WTC11 (cell line): Measurements from ENCODE around the gene GNG4. TPM values are rescaled to one million over a fixed set of nuclear protein-coding genes. Genes with fewer than 3 reads are reported as not detected.

Source experiments
- ATAC-seq: fragments of 200-7000 bp; cut with Tn5 transposase; 2 replicates; pipeline ENCODE4 v1.10.0; 2021; ENCODE audit warnings: mild to moderate bottlenecking, moderate library complexity
- CTCF ChIA-PET: fragments of 300-600 bp; sonication (Branson Sonifier 250); formaldehyde crosslinking; loops from one replicate; lab custom pipeline; 2021; ENCODE audit warnings: antibody characterized with exemption; lab: Charles Lee
- POLR2A ChIA-PET: fragments of 350-600 bp; sonication (Branson Sonifier 250); formaldehyde crosslinking; loops from one replicate; lab custom pipeline; 2021; ENCODE audit warnings: antibody characterized with exemption; lab: Charles Lee
- DNase-seq: peaks from one replicate; pipeline ENCODE4 v3.0.0; 2021; ENCODE audit warnings: low spot score
- H3K27ac Mint-ChIP-seq: 2 replicates; pipeline ENCODE4 v1.8.0; 2021; ENCODE audit warnings: mixed read lengths
- H3K27me3 Mint-ChIP-seq: 2 replicates; pipeline ENCODE4 v1.8.0; 2021; ENCODE audit warnings: low read depth, mild to moderate bottlenecking, moderate library complexity, mixed read lengths
- H3K36me3 Mint-ChIP-seq: 2 replicates; pipeline ENCODE4 v1.8.0; 2021; ENCODE audit warnings: mixed read lengths
- H3K4me1 Mint-ChIP-seq: 2 replicates; pipeline ENCODE4 v1.8.0; 2022; ENCODE audit warnings: mixed read lengths
- H3K4me3 Mint-ChIP-seq: 2 replicates; pipeline ENCODE4 v1.8.0; 2021; ENCODE audit warnings: mild to moderate bottlenecking, moderate library complexity, mixed read lengths
- H3K9me3 Mint-ChIP-seq: 2 replicates; pipeline ENCODE4 v1.8.0; 2021; ENCODE audit warnings: mixed read lengths
- ETV6 ChIP-seq: sonication (generic); formaldehyde crosslinking; IDR thresholded peaks from 2 replicates; pipeline ENCODE4 v1.8.1; 2022; ENCODE audit warnings: mild to moderate bottlenecking, missing genetic modification reagents
- FOXJ3 ChIP-seq: sonication (generic); formaldehyde crosslinking; IDR thresholded peaks from 2 replicates; pipeline ENCODE4 v1.9.0; 2021; ENCODE audit warnings: missing genetic modification reagents, mild to moderate bottlenecking, borderline replicate concordance
- HMGA2 ChIP-seq: fragments of 250-450 bp; sonication (Bioruptor Pico); IDR thresholded peaks from 2 replicates; pipeline ENCODE4 v1.4.0; 2021; ENCODE audit warnings: mild to moderate bottlenecking, moderate library complexity
- IRF2 ChIP-seq: sonication (generic); formaldehyde crosslinking; IDR thresholded peaks from 2 replicates; pipeline ENCODE4 v1.8.0; 2022; ENCODE audit warnings: low read depth, missing genetic modification reagents, borderline replicate concordance
- JAZF1 ChIP-seq: fragments of 250-450 bp; sonication (Bioruptor Pico); IDR thresholded peaks from 2 replicates; pipeline ENCODE4 v1.9.0; 2021; ENCODE audit warnings: moderate library complexity, mild to moderate bottlenecking, inconsistent platforms
- MXD4 ChIP-seq: fragments of 250-450 bp; sonication (Bioruptor Pico); IDR thresholded peaks from 2 replicates; pipeline ENCODE4 v1.8.0; 2021; ENCODE audit warnings: mild to moderate bottlenecking, moderate library complexity, borderline replicate concordance
- NFATC4 ChIP-seq: fragments of 250-450 bp; sonication (Bioruptor Pico); IDR thresholded peaks from 2 replicates; pipeline ENCODE4 v1.9.0; 2021; ENCODE audit warnings: mild to moderate bottlenecking
- NFE2L1 ChIP-seq: sonication (generic); formaldehyde crosslinking; IDR thresholded peaks from 2 replicates; pipeline ENCODE4 v1.8.1; 2023; ENCODE audit warnings: missing genetic modification reagents
- NR2C2 ChIP-seq: sonication (generic); formaldehyde crosslinking; IDR thresholded peaks from 2 replicates; pipeline ENCODE4 v1.8.0; 2022; ENCODE audit warnings: mild to moderate bottlenecking, missing genetic modification reagents
- NR3C1 ChIP-seq: sonication (generic); formaldehyde crosslinking; conservative IDR thresholded peaks from 2 replicates; pipeline ENCODE4 v1.8.1; 2023; ENCODE audit warnings: low read depth, mild to moderate bottlenecking, missing genetic modification reagents
- OVOL2 ChIP-seq: fragments of 250-450 bp; sonication (Bioruptor Pico); IDR thresholded peaks from 2 replicates; pipeline ENCODE4 v1.9.0; 2021; ENCODE audit warnings: mild to moderate bottlenecking, borderline replicate concordance
- RELA ChIP-seq: sonication (generic); formaldehyde crosslinking; IDR thresholded peaks from 2 replicates; pipeline ENCODE4 v1.8.1; 2022; ENCODE audit warnings: missing genetic modification reagents, mild to moderate bottlenecking, borderline replicate concordance
- SP1 ChIP-seq: sonication (generic); formaldehyde crosslinking; conservative IDR thresholded peaks from 2 replicates; pipeline ENCODE4 v1.8.1; 2022; ENCODE audit warnings: missing genetic modification reagents
- TEAD4 ChIP-seq: sonication (generic); formaldehyde crosslinking; IDR thresholded peaks from 2 replicates; pipeline ENCODE4 v1.8.0; 2022; ENCODE audit warnings: mild to moderate bottlenecking, missing genetic modification reagents
- ZNF671 ChIP-seq: fragments of 250-450 bp; sonication (Bioruptor Pico); IDR thresholded peaks from 2 replicates; pipeline ENCODE4 v1.8.0; 2021; ENCODE audit warnings: mild to moderate bottlenecking
- total RNA-seq: library from RNA; stranded (reverse); gene quantifications from 3 replicates; pipeline ENCODE4 v1.2.3, GENCODE V29; 2021
- TF ChIP-seq, protein P1 (sequence below): fragments of 250-450 bp; sonication (Bioruptor Pico); IDR thresholded peaks from 2 replicates; pipeline ENCODE4 v1.8.0; 2021; ENCODE audit warnings: mild to moderate bottlenecking
- TF ChIP-seq, protein P2 (sequence below): sonication (generic); formaldehyde crosslinking; IDR thresholded peaks from 2 replicates; pipeline ENCODE4 v1.8.1; 2023; ENCODE audit warnings: mild to moderate bottlenecking, missing genetic modification reagents
- TF ChIP-seq, protein P3 (sequence below): sonication (generic); formaldehyde crosslinking; IDR thresholded peaks from 2 replicates; pipeline ENCODE4 v1.8.1; 2023; ENCODE audit warnings: mild to moderate bottlenecking, missing genetic modification reagents, moderate library complexity
- TF ChIP-seq, protein P4 (sequence below): sonication (generic); formaldehyde crosslinking; IDR thresholded peaks from 2 replicates; pipeline ENCODE4 v1.8.0; 2022; ENCODE audit warnings: mild to moderate bottlenecking, missing genetic modification reagents
- TF ChIP-seq, protein P5 (sequence below): fragments of 250-450 bp; sonication (Bioruptor Pico); IDR thresholded peaks from 2 replicates; pipeline ENCODE4 v1.9.0; 2021; ENCODE audit warnings: moderate library complexity, mild to moderate bottlenecking, inconsistent platforms, borderline replicate concordance
- TF ChIP-seq, protein P6 (sequence below): sonication (generic); formaldehyde crosslinking; IDR thresholded peaks from 2 replicates; pipeline ENCODE4 v1.8.0; 2023; ENCODE audit warnings: missing genetic modification reagents, mild to moderate bottlenecking, borderline replicate concordance
- TF ChIP-seq, protein P7 (sequence below): sonication (generic); formaldehyde crosslinking; IDR thresholded peaks from 2 replicates; pipeline ENCODE4 v1.8.0; 2022; ENCODE audit warnings: mild to moderate bottlenecking, missing genetic modification reagents

GNG4 gene
- total RNA-seq, 1 experiment from 2014 or later, result 38.3 TPM

DNA sequence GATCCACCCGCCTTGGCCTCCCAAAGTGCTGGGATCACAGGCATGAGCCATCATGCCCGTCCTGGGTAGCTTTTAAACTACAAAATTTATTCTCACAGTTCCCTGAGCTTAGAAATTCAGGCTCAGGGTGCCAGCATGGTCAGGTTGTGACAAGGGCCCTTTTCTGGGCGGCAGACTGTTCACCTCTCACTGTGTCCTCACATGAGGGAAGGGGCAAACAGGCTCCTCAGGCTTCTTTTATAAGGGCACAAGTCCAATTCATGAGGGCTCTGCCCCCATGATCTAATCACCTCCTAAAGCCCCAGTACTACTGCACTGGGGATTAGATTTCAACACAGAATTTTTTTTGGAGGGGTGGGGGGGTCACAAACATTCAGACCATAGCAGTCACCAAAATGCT, 36.8 kb downstream of the GNG4 start:
- Mint-ChIP-seq H3K9me3 (no peaks in the 10 kb centered on the region), H3K27ac (no peak overlapping the region), H3K4me1 (peaks cover 6% of the 10 kb centered on the region), H3K4me3 (no peak overlapping the region), H3K36me3 (no peaks in the 10 kb centered on the region; the same call in 1 of the 2 replicates), H3K27me3 (no peaks in the 10 kb centered on the region; the same call in 1 of the 2 replicates)
- DNase-seq (no peak), ATAC-seq (no peak)
- CTCF ChIA-PET, result interaction anchor here (4.3 kb wide), 1 partner anchor 12 kb away, joined by 41 read pairs; no protein-coding TSS in a partner anchor
- no peak for TF ChIP-seq SP1 (CRISPR knock-in tag)
- no peak for TF ChIP-seq ETV6 (CRISPR knock-in tag)
- TF ChIP-seq, protein P1, sequence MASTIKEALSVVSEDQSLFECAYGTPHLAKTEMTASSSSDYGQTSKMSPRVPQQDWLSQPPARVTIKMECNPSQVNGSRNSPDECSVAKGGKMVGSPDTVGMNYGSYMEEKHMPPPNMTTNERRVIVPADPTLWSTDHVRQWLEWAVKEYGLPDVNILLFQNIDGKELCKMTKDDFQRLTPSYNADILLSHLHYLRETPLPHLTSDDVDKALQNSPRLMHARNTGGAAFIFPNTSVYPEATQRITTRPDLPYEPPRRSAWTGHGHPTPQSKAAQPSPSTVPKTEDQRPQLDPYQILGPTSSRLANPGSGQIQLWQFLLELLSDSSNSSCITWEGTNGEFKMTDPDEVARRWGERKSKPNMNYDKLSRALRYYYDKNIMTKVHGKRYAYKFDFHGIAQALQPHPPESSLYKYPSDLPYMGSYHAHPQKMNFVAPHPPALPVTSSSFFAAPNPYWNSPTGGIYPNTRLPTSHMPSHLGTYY (CRISPR knock-in tag), result no peak
- TF ChIP-seq, protein P2, sequence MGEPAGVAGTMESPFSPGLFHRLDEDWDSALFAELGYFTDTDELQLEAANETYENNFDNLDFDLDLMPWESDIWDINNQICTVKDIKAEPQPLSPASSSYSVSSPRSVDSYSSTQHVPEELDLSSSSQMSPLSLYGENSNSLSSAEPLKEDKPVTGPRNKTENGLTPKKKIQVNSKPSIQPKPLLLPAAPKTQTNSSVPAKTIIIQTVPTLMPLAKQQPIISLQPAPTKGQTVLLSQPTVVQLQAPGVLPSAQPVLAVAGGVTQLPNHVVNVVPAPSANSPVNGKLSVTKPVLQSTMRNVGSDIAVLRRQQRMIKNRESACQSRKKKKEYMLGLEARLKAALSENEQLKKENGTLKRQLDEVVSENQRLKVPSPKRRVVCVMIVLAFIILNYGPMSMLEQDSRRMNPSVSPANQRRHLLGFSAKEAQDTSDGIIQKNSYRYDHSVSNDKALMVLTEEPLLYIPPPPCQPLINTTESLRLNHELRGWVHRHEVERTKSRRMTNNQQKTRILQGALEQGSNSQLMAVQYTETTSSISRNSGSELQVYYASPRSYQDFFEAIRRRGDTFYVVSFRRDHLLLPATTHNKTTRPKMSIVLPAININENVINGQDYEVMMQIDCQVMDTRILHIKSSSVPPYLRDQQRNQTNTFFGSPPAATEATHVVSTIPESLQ (CRISPR knock-in tag), result no peak
- TF ChIP-seq RELA, result no peak
- TF ChIP-seq, protein P3, sequence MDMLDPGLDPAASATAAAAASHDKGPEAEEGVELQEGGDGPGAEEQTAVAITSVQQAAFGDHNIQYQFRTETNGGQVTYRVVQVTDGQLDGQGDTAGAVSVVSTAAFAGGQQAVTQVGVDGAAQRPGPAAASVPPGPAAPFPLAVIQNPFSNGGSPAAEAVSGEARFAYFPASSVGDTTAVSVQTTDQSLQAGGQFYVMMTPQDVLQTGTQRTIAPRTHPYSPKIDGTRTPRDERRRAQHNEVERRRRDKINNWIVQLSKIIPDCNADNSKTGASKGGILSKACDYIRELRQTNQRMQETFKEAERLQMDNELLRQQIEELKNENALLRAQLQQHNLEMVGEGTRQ (CRISPR knock-in tag), result no peak
- no peak for TF ChIP-seq OVOL2 (CRISPR knock-in tag)
- no peak for TF ChIP-seq NFATC4
- TF ChIP-seq FOXJ3 (CRISPR knock-in tag), result no peak
- TF ChIP-seq, protein P4, sequence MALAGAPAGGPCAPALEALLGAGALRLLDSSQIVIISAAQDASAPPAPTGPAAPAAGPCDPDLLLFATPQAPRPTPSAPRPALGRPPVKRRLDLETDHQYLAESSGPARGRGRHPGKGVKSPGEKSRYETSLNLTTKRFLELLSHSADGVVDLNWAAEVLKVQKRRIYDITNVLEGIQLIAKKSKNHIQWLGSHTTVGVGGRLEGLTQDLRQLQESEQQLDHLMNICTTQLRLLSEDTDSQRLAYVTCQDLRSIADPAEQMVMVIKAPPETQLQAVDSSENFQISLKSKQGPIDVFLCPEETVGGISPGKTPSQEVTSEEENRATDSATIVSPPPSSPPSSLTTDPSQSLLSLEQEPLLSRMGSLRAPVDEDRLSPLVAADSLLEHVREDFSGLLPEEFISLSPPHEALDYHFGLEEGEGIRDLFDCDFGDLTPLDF, result no peak
- TF ChIP-seq, protein P5, sequence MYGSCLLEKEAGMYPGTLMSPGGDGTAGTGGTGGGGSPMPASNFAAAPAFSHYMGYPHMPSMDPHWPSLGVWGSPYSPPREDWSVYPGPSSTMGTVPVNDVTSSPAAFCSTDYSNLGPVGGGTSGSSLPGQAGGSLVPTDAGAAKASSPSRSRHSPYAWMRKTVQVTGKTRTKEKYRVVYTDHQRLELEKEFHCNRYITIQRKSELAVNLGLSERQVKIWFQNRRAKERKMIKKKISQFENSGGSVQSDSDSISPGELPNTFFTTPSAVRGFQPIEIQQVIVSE (CRISPR knock-in tag), result no peak
- TF ChIP-seq, protein P6, sequence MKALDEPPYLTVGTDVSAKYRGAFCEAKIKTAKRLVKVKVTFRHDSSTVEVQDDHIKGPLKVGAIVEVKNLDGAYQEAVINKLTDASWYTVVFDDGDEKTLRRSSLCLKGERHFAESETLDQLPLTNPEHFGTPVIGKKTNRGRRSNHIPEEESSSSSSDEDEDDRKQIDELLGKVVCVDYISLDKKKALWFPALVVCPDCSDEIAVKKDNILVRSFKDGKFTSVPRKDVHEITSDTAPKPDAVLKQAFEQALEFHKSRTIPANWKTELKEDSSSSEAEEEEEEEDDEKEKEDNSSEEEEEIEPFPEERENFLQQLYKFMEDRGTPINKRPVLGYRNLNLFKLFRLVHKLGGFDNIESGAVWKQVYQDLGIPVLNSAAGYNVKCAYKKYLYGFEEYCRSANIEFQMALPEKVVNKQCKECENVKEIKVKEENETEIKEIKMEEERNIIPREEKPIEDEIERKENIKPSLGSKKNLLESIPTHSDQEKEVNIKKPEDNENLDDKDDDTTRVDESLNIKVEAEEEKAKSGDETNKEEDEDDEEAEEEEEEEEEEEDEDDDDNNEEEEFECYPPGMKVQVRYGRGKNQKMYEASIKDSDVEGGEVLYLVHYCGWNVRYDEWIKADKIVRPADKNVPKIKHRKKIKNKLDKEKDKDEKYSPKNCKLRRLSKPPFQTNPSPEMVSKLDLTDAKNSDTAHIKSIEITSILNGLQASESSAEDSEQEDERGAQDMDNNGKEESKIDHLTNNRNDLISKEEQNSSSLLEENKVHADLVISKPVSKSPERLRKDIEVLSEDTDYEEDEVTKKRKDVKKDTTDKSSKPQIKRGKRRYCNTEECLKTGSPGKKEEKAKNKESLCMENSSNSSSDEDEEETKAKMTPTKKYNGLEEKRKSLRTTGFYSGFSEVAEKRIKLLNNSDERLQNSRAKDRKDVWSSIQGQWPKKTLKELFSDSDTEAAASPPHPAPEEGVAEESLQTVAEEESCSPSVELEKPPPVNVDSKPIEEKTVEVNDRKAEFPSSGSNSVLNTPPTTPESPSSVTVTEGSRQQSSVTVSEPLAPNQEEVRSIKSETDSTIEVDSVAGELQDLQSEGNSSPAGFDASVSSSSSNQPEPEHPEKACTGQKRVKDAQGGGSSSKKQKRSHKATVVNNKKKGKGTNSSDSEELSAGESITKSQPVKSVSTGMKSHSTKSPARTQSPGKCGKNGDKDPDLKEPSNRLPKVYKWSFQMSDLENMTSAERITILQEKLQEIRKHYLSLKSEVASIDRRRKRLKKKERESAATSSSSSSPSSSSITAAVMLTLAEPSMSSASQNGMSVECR (CRISPR knock-in tag), result no peak
- TF ChIP-seq MXD4 (CRISPR knock-in tag), result no peak
- no peak for TF ChIP-seq TEAD4 (CRISPR knock-in tag)
- no peak for TF ChIP-seq HMGA2 (CRISPR knock-in tag)
- POLR2A ChIA-PET, result no interaction called here

DNA sequence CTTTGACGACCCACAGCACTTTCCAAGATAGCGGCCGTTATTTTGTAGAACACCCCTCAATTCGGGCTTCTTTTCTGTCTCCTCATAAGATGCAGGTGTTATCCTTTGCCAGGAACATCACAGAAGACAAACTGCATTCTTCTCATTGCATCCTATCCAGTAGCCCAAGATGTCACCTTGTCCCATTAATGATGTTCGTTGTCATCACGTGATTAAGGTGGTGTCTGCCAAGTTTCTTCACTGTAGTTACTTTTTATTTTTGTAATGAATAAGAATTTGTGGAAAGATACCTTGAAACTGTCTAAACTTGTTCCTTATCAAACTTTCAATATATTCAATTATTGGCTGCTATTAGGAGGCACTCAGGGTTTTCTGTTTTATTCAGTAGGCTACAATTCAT, 39.4 kb downstream of the GNG4 start:
- ATAC-seq (no peak), DNase-seq (no peak)
- no peak overlapping the region for H3K4me3 Mint-ChIP-seq
- no peaks in the 10 kb centered on the region for H3K9me3 Mint-ChIP-seq
- H3K36me3 Mint-ChIP-seq, result no peaks in the 10 kb centered on the region; the same call in 1 of the 2 replicates
- H3K27ac Mint-ChIP-seq, result no peak overlapping the region
- no peaks in the 10 kb centered on the region for H3K4me1 Mint-ChIP-seq
- ChIA-PET CTCF (interaction anchor here (2.4 kb wide), 1 partner anchor 9 kb away, joined by 17 read pairs; no protein-coding TSS in a partner anchor), POLR2A (no interaction called here)
- H3K27me3 Mint-ChIP-seq, result no peaks in the 10 kb centered on the region
- no peak for TF ChIP-seq ZNF671 (CRISPR knock-in tag)
- TF ChIP-seq, protein P7, sequence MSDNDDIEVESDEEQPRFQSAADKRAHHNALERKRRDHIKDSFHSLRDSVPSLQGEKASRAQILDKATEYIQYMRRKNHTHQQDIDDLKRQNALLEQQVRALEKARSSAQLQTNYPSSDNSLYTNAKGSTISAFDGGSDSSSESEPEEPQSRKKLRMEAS (CRISPR knock-in tag), result no peak
- no peak for TF ChIP-seq NR3C1 (CRISPR knock-in tag)
- TF ChIP-seq FOXJ3 (CRISPR knock-in tag), result no peak
- TF ChIP-seq, protein P3 (CRISPR knock-in tag), result no peak
- no peak for TF ChIP-seq NFE2L1 (CRISPR knock-in tag)
- TF ChIP-seq JAZF1, result no peak
- TF ChIP-seq, protein P4, result no peak
- TF ChIP-seq IRF2 (CRISPR knock-in tag), result no peak
- TF ChIP-seq NR2C2 (CRISPR knock-in tag), result no peak
